ENCODE data around the gene SLC4A7.

Gene SLC4A7

GRCh38 chr3:27368831-27369607 lies 115.2 kb downstream of the SLC4A7 start, which contains the start of gene NEK10:
NEK10 (minus strand) TSS chr3:27369383; CDS start chr3:27352882, 16,501 bp downstream.
- peak; percentile 79 to 86 for DNase-seq (ENCODE audit: extremely low read depth in 1 of 2, low read depth in 1 of 2)

GRCh38 chr3:27366062-27366591 lies 118.1 kb downstream of the SLC4A7 start:
- no peak for DNase-seq (ENCODE audit: extremely low read depth in 1 of 2, low read depth in 1 of 2)

- no peak for DNase-seq (ENCODE audit: extremely low read depth in 1 of 2, low read depth in 1 of 2)
Measured at GRCh38 chr3:27360113-27361078, 123.8 kb downstream of the SLC4A7 start.

GRCh38 chr3:27358372-27358771 lies 125.8 kb downstream of the SLC4A7 start:
- DNase-seq (ENCODE audit: extremely low read depth in 1 of 2, low read depth in 1 of 2), result no peak

GRCh38 chr3:27357665-27358258 lies 126.4 kb downstream of the SLC4A7 start:
- peak; percentile 14 to 23 for DNase-seq (ENCODE audit: extremely low read depth in 1 of 2, low read depth in 1 of 2)

GRCh38 chr3:27356976-27357375 lies 127.2 kb downstream of the SLC4A7 start:
- no peak for DNase-seq (ENCODE audit: extremely low read depth in 1 of 2, low read depth in 1 of 2)

GRCh38 chr3:27354588-27355203 lies 129.5 kb downstream of the SLC4A7 start:
- no peak for DNase-seq (ENCODE audit: extremely low read depth in 1 of 2, low read depth in 1 of 2)

GRCh38 chr3:27354161-27354560 lies 130.0 kb downstream of the SLC4A7 start:
- no peak for DNase-seq (ENCODE audit: extremely low read depth in 1 of 2, low read depth in 1 of 2)

- no peak for DNase-seq (ENCODE audit: extremely low read depth in 1 of 2, low read depth in 1 of 2)
Measured at GRCh38 chr3:27353221-27353620, 131.0 kb downstream of the SLC4A7 start.

- no peak for DNase-seq (ENCODE audit: extremely low read depth in 1 of 2, low read depth in 1 of 2)
Measured at GRCh38 chr3:27352047-27352446, 132.1 kb downstream of the SLC4A7 start.

- no peak for DNase-seq (ENCODE audit: extremely low read depth in 1 of 2, low read depth in 1 of 2)
Measured at GRCh38 chr3:27349832-27350231, 134.4 kb downstream of the SLC4A7 start.

GRCh38 chr3:27345959-27346865 lies 138.0 kb downstream of the SLC4A7 start:
- DNase-seq (ENCODE audit: extremely low read depth in 1 of 2, low read depth in 1 of 2), result no peak

GRCh38 chr3:27345493-27345892 lies 138.7 kb downstream of the SLC4A7 start:
- DNase-seq (ENCODE audit: extremely low read depth in 1 of 2, low read depth in 1 of 2), result no peak

- DNase-seq (ENCODE audit: extremely low read depth in 1 of 2, low read depth in 1 of 2), result no peak
Measured at GRCh38 chr3:27345045-27345444, 139.1 kb downstream of the SLC4A7 start.

- DNase-seq (ENCODE audit: extremely low read depth in 1 of 2, low read depth in 1 of 2), result no peak
Measured at GRCh38 chr3:27344192-27344591, 140.0 kb downstream of the SLC4A7 start.

GRCh38 chr3:27342267-27342666 lies 141.9 kb downstream of the SLC4A7 start:
- no peak for DNase-seq (ENCODE audit: extremely low read depth in 1 of 2, low read depth in 1 of 2)

- no peak for DNase-seq (ENCODE audit: extremely low read depth in 1 of 2, low read depth in 1 of 2)
Measured at GRCh38 chr3:27340534-27340933, 143.7 kb downstream of the SLC4A7 start.

- DNase-seq (ENCODE audit: extremely low read depth in 1 of 2, low read depth in 1 of 2), result no peak
Measured at GRCh38 chr3:27335571-27335970, 148.6 kb downstream of the SLC4A7 start.

- no peak for DNase-seq (ENCODE audit: extremely low read depth in 1 of 2, low read depth in 1 of 2)
Measured at GRCh38 chr3:27333843-27334242, 150.3 kb downstream of the SLC4A7 start.

Data from activated CD8-positive, alpha-beta memory T cell treated with anti-CD3 and anti-CD28 coated beads for 1 hour (primary cell).